ENCODE measurements around the gene TDRD9.

Gene TDRD9

DNA sequence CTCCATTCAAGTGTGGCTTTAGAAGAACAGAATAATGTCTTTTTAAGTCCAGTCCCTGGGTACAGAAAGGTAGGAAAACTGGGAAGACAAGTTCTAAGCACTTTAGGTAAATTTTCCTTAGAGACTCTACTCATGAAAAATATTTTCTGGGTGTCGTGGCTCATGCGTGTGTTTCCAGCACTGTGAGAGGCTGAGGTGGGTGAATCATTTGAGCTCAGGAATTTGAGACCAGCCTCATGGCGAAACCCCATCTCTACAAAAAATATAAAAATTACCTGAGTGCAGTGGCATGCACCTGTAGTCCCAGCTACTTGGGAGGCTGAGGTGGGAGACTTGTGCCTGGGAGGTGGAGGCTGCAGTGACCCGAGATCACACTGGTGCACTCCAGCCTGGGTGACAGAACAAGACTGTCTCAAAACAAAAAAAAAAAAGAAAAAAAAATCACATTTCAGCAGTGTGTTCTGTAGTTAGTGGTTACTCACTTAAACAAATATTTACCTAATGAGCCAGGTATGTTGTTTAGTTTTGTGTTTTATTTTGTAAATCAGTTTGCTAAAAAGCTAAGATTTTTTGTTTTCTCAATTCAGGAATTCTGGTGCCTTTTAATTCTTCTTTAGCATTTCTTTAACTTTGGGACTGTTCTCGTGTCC is 66.4 kb downstream of the TDRD9 start:
- DNase-seq, result no peak

DNA sequence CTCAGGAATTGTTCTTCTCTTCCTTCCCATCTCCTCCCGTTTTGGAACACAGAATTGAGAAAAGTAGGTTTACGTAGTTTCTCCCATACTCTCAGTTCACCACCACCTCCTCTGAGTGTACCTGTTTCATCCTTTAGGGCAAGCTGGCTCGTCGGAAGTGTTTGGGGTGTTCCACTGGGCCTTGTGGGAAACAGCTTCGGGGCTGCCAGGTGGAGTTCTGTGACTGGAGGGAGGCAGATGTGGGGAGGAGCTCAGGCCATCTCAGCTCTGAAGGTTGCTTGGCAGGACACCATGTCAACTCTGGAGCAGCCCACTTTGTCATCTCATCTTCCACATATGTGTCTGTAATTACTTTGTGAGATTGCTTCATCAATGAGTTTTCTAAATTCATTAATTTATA is 67.6 kb downstream of the TDRD9 start:
- DNase-seq, result no peak

GRCh38 chr14:103997391-103997790 is 69.1 kb downstream of the TDRD9 start:
- no peak for DNase-seq

DNA sequence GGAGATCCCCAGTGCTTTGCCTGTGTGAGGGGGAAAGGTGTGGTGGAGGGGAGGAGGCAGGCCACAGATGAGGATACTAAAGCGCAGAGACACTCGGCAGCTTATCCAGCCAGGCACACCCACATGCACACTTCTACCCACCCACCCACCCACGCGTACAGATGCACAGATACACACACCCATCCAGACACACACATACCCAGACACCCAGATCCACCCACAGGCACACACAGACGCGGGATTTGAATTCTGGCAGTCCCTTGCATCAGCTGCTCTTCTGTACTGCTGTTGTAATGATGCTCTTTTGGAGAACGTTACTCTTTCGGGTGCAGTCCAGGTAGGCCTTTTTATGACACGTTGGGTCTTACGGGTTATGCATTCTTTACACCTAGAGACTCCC is 69.8 kb downstream of the TDRD9 start:
- DNase-seq, result no peak

DNA sequence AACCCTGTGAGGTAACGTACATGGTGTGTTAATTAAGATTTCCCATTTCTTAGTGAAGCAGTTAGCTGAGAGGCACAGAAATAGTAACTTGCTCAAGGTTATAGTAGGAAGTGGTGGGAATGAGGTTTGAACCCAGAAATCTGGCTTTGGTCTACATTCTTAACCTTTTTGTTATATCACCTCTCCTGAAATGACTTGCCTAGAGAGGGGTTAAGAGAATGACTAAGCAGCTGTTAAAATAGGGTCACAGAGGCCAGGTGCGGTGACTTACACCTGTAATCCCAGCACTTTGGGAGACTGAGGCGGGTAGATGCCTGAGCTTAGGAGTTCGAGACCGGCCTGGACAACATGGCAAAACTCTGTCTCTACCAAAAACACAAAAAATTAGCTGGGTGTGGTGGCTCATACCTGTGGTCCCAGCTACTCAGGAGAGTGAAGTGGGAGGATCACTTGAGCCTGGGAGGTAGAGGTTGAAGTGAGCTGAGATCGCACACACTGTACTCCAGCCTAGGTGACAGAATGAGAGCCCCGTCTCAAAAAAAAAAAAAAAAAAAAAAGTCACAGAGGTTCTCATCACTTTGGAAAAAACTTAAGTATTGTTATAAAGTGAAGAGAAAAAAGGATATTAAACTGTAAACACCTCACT is 71.7 kb downstream of the TDRD9 start:
- no peak for DNase-seq

- DNase-seq, result no peak
These were observed 72.7 kb downstream of the TDRD9 start for GRCh38 chr14:104001003-104001402.

DNA sequence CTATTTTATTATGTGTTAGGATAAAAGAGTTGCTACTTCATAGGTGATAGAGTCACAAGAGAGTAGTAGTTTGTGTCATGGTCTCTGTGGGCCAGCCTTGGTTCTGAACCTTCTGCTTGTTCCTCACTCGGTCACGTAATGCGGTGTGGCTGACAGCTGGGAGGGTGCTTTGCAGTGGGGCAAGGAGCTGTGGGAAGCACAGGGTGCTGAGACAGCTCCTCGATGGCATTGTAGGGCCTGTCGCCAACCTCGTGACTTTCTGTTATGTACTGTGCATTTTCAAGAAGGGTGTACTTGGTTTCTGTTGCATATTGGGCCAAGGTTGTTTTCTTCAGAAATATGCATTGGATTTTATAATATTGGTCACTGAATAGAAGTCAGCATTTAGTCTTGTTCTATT is 75.4 kb downstream of the TDRD9 start:
- no peak for DNase-seq

DNA sequence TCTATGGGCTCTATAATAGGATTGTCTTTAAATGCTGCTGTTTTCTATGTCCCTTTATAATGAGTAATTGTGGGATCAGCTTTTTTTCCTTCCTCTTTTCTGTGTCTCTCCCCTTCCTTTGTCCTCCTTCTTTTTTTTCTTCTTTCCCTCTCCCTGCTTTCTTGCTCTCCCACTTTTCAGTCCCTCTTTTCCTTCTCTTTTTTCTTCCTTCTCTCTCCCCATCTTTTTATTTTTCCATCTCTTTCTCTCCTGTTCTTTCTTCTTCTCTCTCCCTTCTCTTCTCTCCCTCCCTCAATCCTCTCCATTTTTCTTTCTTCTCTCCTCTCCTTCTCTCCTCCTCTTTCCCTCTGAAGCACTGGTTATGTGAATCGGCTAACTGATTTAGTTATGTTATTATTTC is 76.6 kb downstream of the TDRD9 start:
- no peak for DNase-seq

DNA sequence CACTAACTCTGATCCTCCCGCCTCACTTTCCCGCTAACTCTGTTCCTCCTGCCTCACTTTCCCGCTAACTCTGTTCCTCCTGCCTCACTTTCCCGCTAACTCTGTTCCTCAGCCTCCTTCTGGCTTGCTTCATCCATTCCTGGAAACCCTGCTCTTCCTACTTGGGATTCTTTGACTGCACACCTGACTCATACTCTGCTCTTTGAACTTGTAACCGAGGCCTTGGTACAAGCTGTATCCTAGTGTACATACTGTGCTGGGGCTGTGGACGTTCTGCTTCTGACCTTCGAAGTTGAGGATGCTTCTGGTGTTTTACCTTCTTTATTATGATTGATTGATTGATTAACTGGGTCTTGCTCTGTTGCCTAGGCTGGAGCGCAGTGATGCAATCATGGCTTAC is 77.2 kb downstream of the TDRD9 start:
- no peak for DNase-seq

- DNase-seq, result no peak
These were observed 78.9 kb downstream of the TDRD9 start for GRCh38 chr14:104007121-104007520.

- DNase-seq, result no peak
These were observed 81.0 kb downstream of the TDRD9 start for GRCh38 chr14:104009297-104009696.

GRCh38 chr14:104011824-104012517 is 83.7 kb downstream of the TDRD9 start:
- DNase-seq, result no peak

DNA sequence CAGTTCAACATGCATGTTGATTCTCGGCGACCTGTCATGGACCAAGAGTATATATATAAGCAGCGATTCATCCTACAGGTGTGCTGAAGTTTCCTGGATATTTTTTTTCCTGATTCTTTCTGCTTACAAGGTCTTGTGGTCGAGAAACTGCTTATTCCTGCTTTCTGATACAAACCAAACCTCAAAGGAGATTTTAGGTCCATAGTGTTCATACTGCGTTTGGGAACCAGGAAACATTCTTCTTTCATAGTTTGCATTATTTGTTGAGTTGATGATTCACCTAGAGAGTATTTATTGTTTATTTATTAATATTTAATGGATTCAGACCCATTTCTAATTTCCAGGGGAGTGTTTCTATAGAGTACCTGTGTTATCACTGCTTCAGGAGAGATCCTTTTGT is 86.5 kb downstream of the TDRD9 start:
- no peak for DNase-seq

- no peak for DNase-seq
These were observed 88.8 kb downstream of the TDRD9 start for GRCh38 chr14:104016873-104017650.

- DNase-seq, result no peak
These were observed 90.8 kb downstream of the TDRD9 start for GRCh38 chr14:104019029-104019428.

- DNase-seq, result no peak
These were observed 91.5 kb downstream of the TDRD9 start for GRCh38 chr14:104019806-104020205.

GRCh38 chr14:104020471-104020870 is 92.2 kb downstream of the TDRD9 start:
- DNase-seq, result no peak

DNA sequence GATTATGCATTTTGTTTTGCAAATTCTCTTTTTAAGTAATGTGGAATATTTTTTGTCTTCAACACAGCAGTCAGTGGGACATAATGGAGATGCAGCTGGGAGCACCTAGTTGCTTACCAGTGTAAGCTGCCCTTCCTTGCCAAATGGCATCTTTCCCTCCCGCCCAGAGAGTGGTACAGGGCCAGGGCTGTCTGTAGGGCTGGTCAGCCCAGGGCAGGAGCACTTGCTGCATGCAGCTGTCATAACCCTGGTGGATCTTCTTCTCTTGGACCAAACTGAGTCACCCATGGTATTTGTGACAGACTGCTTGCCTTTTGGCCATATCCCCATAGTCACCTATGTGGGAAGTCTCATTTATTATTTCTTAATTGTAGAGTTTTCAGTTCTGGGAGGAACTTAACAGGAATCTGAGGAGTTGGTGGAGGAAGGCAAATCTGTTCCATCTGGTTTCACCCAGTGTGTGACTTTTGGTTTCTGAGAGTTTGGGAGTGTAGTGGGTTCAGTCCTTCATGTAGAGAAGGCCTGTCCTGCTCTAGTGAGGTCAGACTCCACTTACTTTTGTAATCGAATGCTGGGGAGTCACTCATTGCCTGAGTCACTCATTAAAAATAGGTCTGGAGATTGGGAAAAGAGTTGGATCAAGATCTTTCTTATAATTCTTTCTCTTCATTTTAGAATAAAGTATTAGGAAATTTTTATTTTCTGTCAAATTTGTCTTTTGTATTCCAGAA is 95.2 kb downstream of the TDRD9 start:
- DNase-seq, result no peak

DNA sequence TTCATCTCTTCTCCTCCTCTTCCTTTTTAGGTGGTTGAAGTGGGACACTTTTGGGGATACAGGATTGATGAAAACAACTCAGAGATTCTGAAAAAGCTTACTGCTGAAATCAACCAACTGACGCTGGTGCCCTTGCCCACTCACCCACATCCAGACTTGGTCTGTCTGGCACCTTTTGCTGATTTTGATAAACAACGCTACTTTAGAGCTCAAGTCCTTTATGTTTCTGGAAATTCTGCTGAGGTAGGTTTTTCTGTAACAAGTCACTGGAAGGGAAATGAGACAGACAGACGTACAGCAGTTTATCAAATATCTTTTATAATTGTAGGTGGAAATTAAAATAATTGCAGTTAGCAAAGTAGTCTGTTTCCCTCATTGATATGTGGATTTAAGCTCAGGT is 97.3 kb downstream of the TDRD9 start:
- DNase-seq, result no peak

DNA sequence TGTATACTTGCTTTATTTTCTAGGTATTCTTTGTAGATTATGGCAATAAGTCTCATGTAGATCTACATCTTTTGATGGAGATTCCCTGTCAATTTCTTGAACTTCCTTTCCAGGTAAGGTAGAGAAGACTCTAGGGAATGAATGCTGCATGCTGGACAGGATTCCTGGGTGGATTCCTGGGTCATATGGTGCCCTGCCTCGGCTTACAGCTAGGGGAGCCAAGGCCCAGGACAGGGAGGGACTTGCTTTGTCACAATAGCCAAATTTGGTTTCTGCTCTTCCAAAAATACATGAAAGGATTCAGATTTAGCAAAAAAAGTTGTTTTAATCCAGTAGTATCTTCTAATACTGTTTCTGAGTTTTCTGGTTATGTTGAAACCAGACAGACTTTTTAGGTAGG is 97.8 kb downstream of the TDRD9 start:
- no peak for DNase-seq

GRCh38 chr14:104030958-104031357 is 102.7 kb downstream of the TDRD9 start:
- DNase-seq, result no peak

GRCh38 chr14:104031384-104031783 is 103.1 kb downstream of the TDRD9 start:
- no peak for DNase-seq
